GM21786 (cell line): Measurements from ENCODE around the gene CATSPERD.
"Not testable (repeated sequence)": the region's sequence is repeated elsewhere in the genome, so short reads cannot be mapped to it uniquely, and the experiment has no call there.

ENCODE experiments used
- ATAC-seq: cut with Tn5 transposase; IDR thresholded peaks from one replicate; pipeline ENCODE4 v1.9.1; 2021; ENCODE audit not compliant: unreplicated experiment

Gene CATSPERD

GRCh38 chr19:5697022-5697889 lies 23.2 kb upstream of the CATSPERD start:
- ATAC-seq = no peak

GRCh38 chr19:5697890-5698634 lies 22.4 kb upstream of the CATSPERD start:
- ATAC-seq = no peak

- ATAC-seq = no peak
Measured at GRCh38 chr19:5698635-5699422, 21.6 kb upstream of the CATSPERD start.

- ATAC-seq = no peak
Measured at GRCh38 chr19:5700455-5701092, 19.9 kb upstream of the CATSPERD start.

- ATAC-seq = not testable (repeated sequence)
Measured at GRCh38 chr19:5702053-5702410, 18.4 kb upstream of the CATSPERD start.

- no peak for ATAC-seq
Measured at GRCh38 chr19:5703819-5704818, 16.3 kb upstream of the CATSPERD start.

GRCh38 chr19:5705552-5705951 lies 14.9 kb upstream of the CATSPERD start:
- ATAC-seq = no peak

GRCh38 chr19:5706876-5707573 lies 13.4 kb upstream of the CATSPERD start:
- no peak for ATAC-seq

GRCh38 chr19:5707576-5708575 lies 12.6 kb upstream of the CATSPERD start:
- no peak for ATAC-seq

- ATAC-seq = no peak
Measured at GRCh38 chr19:5711025-5711424, 9.4 kb upstream of the CATSPERD start.

- no peak for ATAC-seq
Measured at GRCh38 chr19:5711713-5712161, 8.7 kb upstream of the CATSPERD start.

- no peak for ATAC-seq
Measured at GRCh38 chr19:5713228-5713627, 7.2 kb upstream of the CATSPERD start.

GRCh38 chr19:5714816-5715215 lies 5.6 kb upstream of the CATSPERD start:
- no peak for ATAC-seq

- no peak for ATAC-seq
Measured at GRCh38 chr19:5717215-5717935, 3.1 kb upstream of the CATSPERD start.

GRCh38 chr19:5718037-5718578 lies 2.3 kb upstream of the CATSPERD start:
- no peak for ATAC-seq

- no peak for ATAC-seq
Measured at GRCh38 chr19:5718579-5719273, 1.7 kb upstream of the CATSPERD start.
